Measurements from ENCODE around the gene ARHGEF25.

The ARHGEF25 gene

GRCh38 chr12:57627501-57628279 is 16.5 kb downstream of the ARHGEF25 start:
- POLR2A ChIA-PET: no interaction called here
- H3K27ac ChIP-seq (ENCODE audit: extremely low read depth, low read depth, low read length): no peak overlapping the region
- no peaks in the 10 kb centered on the region for H3K4me1 ChIP-seq (ENCODE audit: control insufficient read depth, insufficient read depth, low read length)
- peaks cover 0 to 38% of the 10 kb centered on the region in 2 experiments; a peak in 1 of 3 replicates for H3K36me3 ChIP-seq (ENCODE audit: control insufficient read depth in 2 of 2, insufficient read depth in 1 of 2, low read length in 2 of 2)
- H3K9me3 ChIP-seq (ENCODE audit: control insufficient read depth, insufficient read depth, low read depth, low read length): no peaks in the 10 kb centered on the region
- no peak overlapping the region for H3K4me3 ChIP-seq (ENCODE audit: low read depth, low read length)
- CTCF ChIA-PET: interaction anchor here (0.6 kb wide), 1 partner anchor 45 kb away, joined by 5 read pairs; no protein-coding TSS in a partner anchor
- no peak for TF ChIP-seq GFI1B (tag by site-specific recombination; IDR thresholded peaks at IDR 0.05)
- TF ChIP-seq ZNF621 (tag by site-specific recombination; IDR thresholded peaks at IDR 0.05): no peak

GRCh38 chr12:57628280-57629191 is 17.3 kb downstream of the ARHGEF25 start:
- ChIA-PET POLR2A (no interaction called here), CTCF (interaction anchor here (0.6 kb wide), 1 partner anchor 46 kb away, joined by 5 read pairs; no protein-coding TSS in a partner anchor)
- H3K4me3 ChIP-seq (ENCODE audit: low read depth, low read length): no peak overlapping the region
- H3K9me3 ChIP-seq (ENCODE audit: control insufficient read depth, insufficient read depth, low read depth, low read length): no peaks in the 10 kb centered on the region
- TF ChIP-seq SP3 (tag by site-specific recombination; IDR thresholded peaks at IDR 0.05): no peak
- no peak for TF ChIP-seq ZNF561 (tag by site-specific recombination; IDR thresholded peaks at IDR 0.05; ENCODE audit: borderline replicate concordance)
- TF ChIP-seq ZSCAN16 (tag by site-specific recombination; IDR thresholded peaks at IDR 0.05): no peak
- peaks cover 0 to 35% of the 10 kb centered on the region in 2 experiments; a peak in 1 of 3 replicates for H3K36me3 ChIP-seq (ENCODE audit: control insufficient read depth in 2 of 2, insufficient read depth in 1 of 2, low read length in 2 of 2)
- H3K4me1 ChIP-seq (ENCODE audit: control insufficient read depth, insufficient read depth, low read length): no peaks in the 10 kb centered on the region
- no peak overlapping the region for H3K27ac ChIP-seq (ENCODE audit: extremely low read depth, low read depth, low read length)

- TF ChIP-seq ZNF654 (tag by site-specific recombination; IDR thresholded peaks at IDR 0.05; ENCODE audit: low read depth) (no peak), ZSCAN4 (tag by site-specific recombination; IDR thresholded peaks at IDR 0.05) (no peak), GLIS2 (tag by site-specific recombination; IDR thresholded peaks at IDR 0.05) (no peak), ZNF626 (tag by site-specific recombination; IDR thresholded peaks at IDR 0.05) (no peak), ZNF335 (tag by site-specific recombination; conservative IDR thresholded peaks at IDR 0.05) (no peak), ZNF23 (tag by site-specific recombination; IDR thresholded peaks at IDR 0.05; ENCODE audit: borderline replicate concordance) (no peak), ZNF792 (tag by site-specific recombination; IDR thresholded peaks at IDR 0.05) (no peak), ZNF707 (tag by site-specific recombination; IDR thresholded peaks at IDR 0.05) (no peak), ZNF148 (tag by site-specific recombination; IDR thresholded peaks at IDR 0.05; ENCODE audit: borderline replicate concordance) (no peak), WT1 (tag by site-specific recombination; IDR thresholded peaks at IDR 0.05) (no peak)
- POLR2A ChIA-PET: no interaction called here
- Histone ChIP-seq H3K27ac (ENCODE audit: extremely low read depth, low read depth, low read length) (no peak overlapping the region), H3K9me3 (ENCODE audit: control insufficient read depth, insufficient read depth, low read depth, low read length) (no peaks in the 10 kb centered on the region), H3K4me3 (ENCODE audit: low read depth, low read length) (no peak overlapping the region), H3K4me1 (ENCODE audit: control insufficient read depth, insufficient read depth, low read length) (no peaks in the 10 kb centered on the region), H3K36me3 (ENCODE audit: control insufficient read depth in 2 of 2, insufficient read depth in 1 of 2, low read length in 2 of 2) (peaks cover 0 to 31% of the 10 kb centered on the region in 2 experiments; a peak in 1 of 3 replicates)
- CTCF ChIA-PET: interaction anchor here (0.6 to 1.7 kb wide), 6 partner anchors 8 to 566 kb away, joined by 3 to 11 read pairs (median 6); no protein-coding TSS in a partner anchor
Measured at GRCh38 chr12:57629897-57630471, 18.7 kb downstream of the ARHGEF25 start.

Data from HEK293 (cell line).